B cell (primary cell): Measurements from ENCODE around the gene MFSD6. TPM values are rescaled to one million over a fixed set of nuclear protein-coding genes. Genes with fewer than 3 reads are reported as not detected.

Experiments
- ATAC-seq: fragments of 200-7000 bp; cut with Tn5 transposase; one replicate; pipeline ENCODE4 v1.10.0; 2021; ENCODE audit warnings: low read depth, mild to moderate bottlenecking, moderate number of reproducible peaks, moderate library complexity
- CTCF ChIA-PET: fragments of 350-600 bp; sonication (Branson Sonifier 250); formaldehyde crosslinking; loops from one replicate; lab custom pipeline; 2021; ENCODE audit warnings: antibody characterized with exemption, inconsistent platforms; lab: Charles Lee
- POLR2A ChIA-PET: fragments of 350-600 bp; sonication (Branson Sonifier 250); formaldehyde crosslinking; loops from one replicate; lab custom pipeline; 2021; ENCODE audit warnings: antibody characterized with exemption; lab: Charles Lee
- DNase-seq: peaks from one replicate; pipeline ENCODE4 v3.0.0; 2013
- H2AFZ ChIP-seq: 2 replicates; pipeline ENCODE4 v1.6.1; 2012; ENCODE audit warnings: mild to moderate bottlenecking, low read depth, low read length; ENCODE audit not compliant: insufficient read depth, poor library complexity, severe bottlenecking
- H3K27ac ChIP-seq, 2 donors: 1 replicate in 1 of 2; 2 replicates in 1 of 2; pipeline ENCODE4 v1.5.1; 2012 to 2013; ENCODE audit warnings: low read length in 2 of 2, mild to moderate bottlenecking in 2 of 2, moderate library complexity in 1 of 2
- H3K27me3 ChIP-seq, 4 experiments: fragments of 200-600 bp in 1 of 4; sonication (generic) in 1 of 4; replicated peaks in 1 of 4; 1 replicate in 2 of 4; 2 replicates in 2 of 4; pipeline versions ENCODE4 v1.6.1 to v1.7.0; 2013 to 2016; ENCODE audit warnings: low read length in 3 of 4, mild to moderate bottlenecking in 2 of 4, mixed read lengths in 1 of 4, moderate library complexity in 1 of 4; ENCODE audit not compliant: insufficient read depth in 4 of 4, control insufficient read depth in 3 of 4; ENCODE audit errors: control extremely low read depth in 1 of 4
- H3K36me3 ChIP-seq, 2 experiments: replicated peaks in 1 of 2; 1 replicate in 1 of 2; 2 replicates in 1 of 2; pipeline versions ENCODE4 v1.6.1 to v1.7.1; 2013; ENCODE audit warnings: low read length in 1 of 2; ENCODE audit not compliant: insufficient read depth in 2 of 2, control insufficient read depth in 1 of 2; ENCODE audit errors: control extremely low read depth in 1 of 2, extremely low read depth in 1 of 2
- H3K4me1 ChIP-seq, 2 donors: fragments of 200-600 bp in 1 of 2; sonication (generic) in 1 of 2; 1 replicate in 1 of 2; 2 replicates in 1 of 2; pipeline versions ENCODE4 v1.5.1 to v1.6.1; 2013 to 2017; ENCODE audit warnings: low read length in 2 of 2; ENCODE audit not compliant: control insufficient read depth in 2 of 2, insufficient read depth in 2 of 2
- H3K4me2 ChIP-seq: replicated peaks from 2 replicates; pipeline ENCODE3; 2012; ENCODE audit warnings: mild to moderate bottlenecking, low read depth, low read length; ENCODE audit not compliant: poor library complexity, severe bottlenecking
- H3K4me3 ChIP-seq, 5 experiments: fragments of 200-600 bp in 1 of 5; sonication (generic) in 1 of 5; 1 replicate in 3 of 5; 2 replicates in 2 of 5; pipeline versions ENCODE4 v1.5.1 to v1.7.0; 2011 to 2016; ENCODE audit warnings: low read length in 4 of 5, mild to moderate bottlenecking in 4 of 5, low read depth in 2 of 5, control low read depth in 1 of 5, moderate library complexity in 1 of 5; ENCODE audit not compliant: insufficient read depth in 1 of 5; ENCODE audit errors: control extremely low read depth in 1 of 5, extremely low read depth in 1 of 5
- H3K79me2 ChIP-seq: fragments of 200-600 bp; sonication (generic); one replicate; pipeline ENCODE4 v1.6.0; 2016; ENCODE audit warnings: low read length; ENCODE audit not compliant: control insufficient read depth, insufficient read depth
- H3K9ac ChIP-seq: fragments of 200-600 bp; sonication (generic); 2 replicates; pipeline ENCODE4 v1.6.1; 2017; ENCODE audit warnings: mild to moderate bottlenecking, low read length, moderate library complexity
- H3K9me3 ChIP-seq, 3 donors: one replicate each; pipeline versions ENCODE4 v1.6.1 to v1.7.1; 2013; ENCODE audit warnings: low read length in 2 of 3; ENCODE audit not compliant: control insufficient read depth in 2 of 3, insufficient read depth in 1 of 3; ENCODE audit errors: control extremely low read depth in 1 of 3
- H4K20me1 ChIP-seq: 2 replicates; pipeline ENCODE4 v1.6.0; 2012; ENCODE audit warnings: mild to moderate bottlenecking, low read length; ENCODE audit not compliant: insufficient read depth, control insufficient read depth, poor library complexity, severe bottlenecking
- H3K27ac Mint-ChIP-seq: one replicate; pipeline ENCODE4 v1.8.0; 2021; ENCODE audit warnings: mixed read lengths
- H3K27me3 Mint-ChIP-seq: one replicate; pipeline ENCODE4 v1.8.0; 2021; ENCODE audit warnings: mixed read lengths
- H3K4me1 Mint-ChIP-seq: one replicate; pipeline ENCODE4 v1.8.0; 2021; ENCODE audit warnings: mixed read lengths
- H3K4me3 Mint-ChIP-seq: one replicate; pipeline ENCODE4 v1.8.0; 2021; ENCODE audit warnings: mixed read lengths
- H3K9me3 Mint-ChIP-seq: one replicate; pipeline ENCODE4 v1.8.0; 2022; ENCODE audit warnings: mixed read lengths; ENCODE audit not compliant: insufficient read depth
- EZH2 ChIP-seq: IDR thresholded peaks from 2 replicates; pipeline ENCODE4 v1.6.1; 2012; ENCODE audit warnings: borderline replicate concordance, low read depth, mild to moderate bottlenecking, moderate library complexity, low read length; ENCODE audit not compliant: insufficient read depth, poor library complexity, severe bottlenecking
- WGBS: methylation state at CpG from one replicate; pipeline ENCODE4 v1.1.5; 2013; ENCODE audit warnings: missing lambda C conversion rate; ENCODE audit not compliant: insufficient coverage; 5-methylcytosine and 5-hydroxymethylcytosine counted together
- intact Hi-C: fragments of 100-400 bp; cut with micrococcal nuclease; formaldehyde crosslinking; loops from one replicate; pipeline ENCODE4 v1.10.0; 2022
- polyA plus RNA-seq: library from polyadenylated mRNA; depleted of rRNA; stranded (reverse); fragments of >200 nt; gene quantifications from 2 replicates; pipeline ENCODE4 v1.2.3, GENCODE V29; 2012
- total RNA-seq, 2 donors: library from RNA; stranded (reverse); fragments of 120-200 nt in 1 of 2; gene quantifications; 1 replicate in 1 of 2; 2 replicates in 1 of 2; pipeline versions ENCODE4 v1.2.3 to v1.2.4, GENCODE V29; 2013 to 2022
- TF ChIP-seq, protein P1 (sequence below): fragments of 200-600 bp; IDR thresholded peaks from one replicate; pipeline ENCODE4 v1.8.0; 2022; ENCODE audit warnings: antibody characterized with exemption, mild to moderate bottlenecking

The MFSD6 gene
- total and polyA plus RNA-seq, 2 donors (not counting 1 experiment from before 2014, with no cell fraction given) = 13.5 to 33.8 TPM

DNA sequence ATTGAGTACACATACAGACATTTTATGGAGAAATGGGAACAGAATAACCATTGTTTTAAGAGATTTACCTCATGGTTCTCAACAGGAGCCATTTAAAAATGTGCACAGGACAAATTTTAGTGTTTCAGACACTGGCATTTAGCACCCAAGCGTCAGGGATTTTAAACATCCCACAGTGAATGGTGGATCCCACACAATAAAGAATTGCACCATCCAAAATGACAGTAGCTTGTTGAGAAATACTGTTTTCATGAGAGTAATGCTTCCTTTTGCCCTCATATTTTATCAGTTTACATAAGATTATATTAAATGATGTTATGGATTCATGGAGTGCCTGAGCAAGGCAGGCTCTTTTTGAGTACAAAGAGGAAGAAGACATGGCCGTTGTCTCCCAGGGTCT is 54.0 kb downstream of the MFSD6 start:
- DNase-seq = no peak
- Histone ChIP-seq H3K4me1 (peaks cover 7 to 14% of the 10 kb centered on the region in 2 donors), H3K27ac (no peak overlapping the region), H3K4me2 (no peak overlapping the region), H3K27me3 (no peaks in the 10 kb centered on the region), H3K9ac (no peak overlapping the region), H3K4me3 (no peak overlapping the region), H4K20me1 (peaks cover 21% of the 10 kb centered on the region), H3K36me3 (peaks cover 0 to 15% of the 10 kb centered on the region in 2 experiments), H2AFZ (no peak overlapping the region), H3K79me2 (peaks cover 55% of the 10 kb centered on the region), H3K9me3 (no peaks in the 10 kb centered on the region)
- no peak overlapping the region for H3K27ac Mint-ChIP-seq
- intact Hi-C loops = no loop called here
- H3K9me3 Mint-ChIP-seq = no peaks in the 10 kb centered on the region
- H3K27me3 Mint-ChIP-seq = no peaks in the 10 kb centered on the region
- H3K4me3 Mint-ChIP-seq = no peak overlapping the region
- no peak for ATAC-seq
- 100% methylated on average over 1 of the region's 2 CpGs for WGBS
- ChIA-PET CTCF (no interaction called here), POLR2A (no interaction called here)
- TF ChIP-seq, protein P1, sequence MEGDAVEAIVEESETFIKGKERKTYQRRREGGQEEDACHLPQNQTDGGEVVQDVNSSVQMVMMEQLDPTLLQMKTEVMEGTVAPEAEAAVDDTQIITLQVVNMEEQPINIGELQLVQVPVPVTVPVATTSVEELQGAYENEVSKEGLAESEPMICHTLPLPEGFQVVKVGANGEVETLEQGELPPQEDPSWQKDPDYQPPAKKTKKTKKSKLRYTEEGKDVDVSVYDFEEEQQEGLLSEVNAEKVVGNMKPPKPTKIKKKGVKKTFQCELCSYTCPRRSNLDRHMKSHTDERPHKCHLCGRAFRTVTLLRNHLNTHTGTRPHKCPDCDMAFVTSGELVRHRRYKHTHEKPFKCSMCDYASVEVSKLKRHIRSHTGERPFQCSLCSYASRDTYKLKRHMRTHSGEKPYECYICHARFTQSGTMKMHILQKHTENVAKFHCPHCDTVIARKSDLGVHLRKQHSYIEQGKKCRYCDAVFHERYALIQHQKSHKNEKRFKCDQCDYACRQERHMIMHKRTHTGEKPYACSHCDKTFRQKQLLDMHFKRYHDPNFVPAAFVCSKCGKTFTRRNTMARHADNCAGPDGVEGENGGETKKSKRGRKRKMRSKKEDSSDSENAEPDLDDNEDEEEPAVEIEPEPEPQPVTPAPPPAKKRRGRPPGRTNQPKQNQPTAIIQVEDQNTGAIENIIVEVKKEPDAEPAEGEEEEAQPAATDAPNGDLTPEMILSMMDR = no peak
- no peak for TF ChIP-seq EZH2
- peaks cover 52% of the 10 kb centered on the region for H3K4me1 Mint-ChIP-seq

DNA sequence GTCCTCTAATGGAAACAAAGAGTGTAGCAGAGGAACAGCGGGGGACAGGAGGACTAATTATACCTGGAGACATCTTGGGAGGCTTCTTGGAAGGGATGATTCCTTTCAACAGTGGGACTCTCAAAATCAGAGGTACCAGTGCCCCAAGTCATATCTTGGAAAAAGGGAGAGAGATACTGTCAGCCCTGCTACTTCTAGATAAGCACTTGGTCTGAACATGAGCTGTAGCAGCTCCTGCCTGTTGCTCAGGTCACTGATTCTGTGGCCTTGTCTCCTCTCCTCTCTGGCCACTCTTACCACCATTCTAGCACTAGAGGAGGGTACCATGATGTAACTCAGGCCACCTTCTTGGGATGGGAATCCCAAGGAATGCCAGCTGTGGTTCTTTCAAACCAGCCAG is 54.5 kb downstream of the MFSD6 start:
- Mint-ChIP-seq H3K4me1 (peaks cover 55% of the 10 kb centered on the region), H3K4me3 (no peak overlapping the region), H3K27me3 (no peaks in the 10 kb centered on the region), H3K9me3 (no peaks in the 10 kb centered on the region), H3K27ac (no peak overlapping the region)
- Histone ChIP-seq H4K20me1 (peaks cover 21% of the 10 kb centered on the region), H3K27ac (no peak overlapping the region), H3K79me2 (peaks cover 51% of the 10 kb centered on the region), H3K27me3 (no peaks in the 10 kb centered on the region), H3K9ac (no peak overlapping the region), H3K4me2 (no peak overlapping the region), H3K9me3 (no peaks in the 10 kb centered on the region), H2AFZ (no peak overlapping the region), H3K4me1 (peaks cover 7 to 16% of the 10 kb centered on the region in 2 donors), H3K4me3 (no peak overlapping the region), H3K36me3 (peaks cover 0 to 14% of the 10 kb centered on the region in 2 experiments)
- no peak for TF ChIP-seq EZH2
- TF ChIP-seq, protein P1 = no peak
- ChIA-PET POLR2A (no interaction called here), CTCF (no interaction called here)
- ATAC-seq (no peak), DNase-seq (no peak)
- 88% methylated on average over 1 of the region's 1 CpG for WGBS
- intact Hi-C loops = no loop called here
